ENCODE measurements around the gene PRM2.

The PRM2 gene, protein sequence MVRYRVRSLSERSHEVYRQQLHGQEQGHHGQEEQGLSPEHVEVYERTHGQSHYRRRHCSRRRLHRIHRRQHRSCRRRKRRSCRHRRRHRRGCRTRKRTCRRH

GRCh38 chr16:11276143-11276895 is at the start of gene PRM2:
PRM2 (minus strand) TSS chr16:11276480; CDS start chr16:11276370, 110 bp downstream.
- Histone ChIP-seq H3K36me3 (ENCODE audit: insufficient read depth, low read length) (no peaks in the 10 kb centered on the region), H3K27me3 (ENCODE audit: insufficient read depth, low read length) (no peaks in the 10 kb centered on the region), H3K4me3 (ENCODE audit: low read length) (no peak within 1 kb of the TSS), H3K9me3 (ENCODE audit: low read length) (peaks cover 2% of the 10 kb centered on the region), H3K4me1 (ENCODE audit: insufficient read depth, low read length) (peaks cover 10% of the 10 kb centered on the region), H2AFZ (ENCODE audit: low read depth, low read length) (no peak within 1 kb of the TSS)

DNA sequence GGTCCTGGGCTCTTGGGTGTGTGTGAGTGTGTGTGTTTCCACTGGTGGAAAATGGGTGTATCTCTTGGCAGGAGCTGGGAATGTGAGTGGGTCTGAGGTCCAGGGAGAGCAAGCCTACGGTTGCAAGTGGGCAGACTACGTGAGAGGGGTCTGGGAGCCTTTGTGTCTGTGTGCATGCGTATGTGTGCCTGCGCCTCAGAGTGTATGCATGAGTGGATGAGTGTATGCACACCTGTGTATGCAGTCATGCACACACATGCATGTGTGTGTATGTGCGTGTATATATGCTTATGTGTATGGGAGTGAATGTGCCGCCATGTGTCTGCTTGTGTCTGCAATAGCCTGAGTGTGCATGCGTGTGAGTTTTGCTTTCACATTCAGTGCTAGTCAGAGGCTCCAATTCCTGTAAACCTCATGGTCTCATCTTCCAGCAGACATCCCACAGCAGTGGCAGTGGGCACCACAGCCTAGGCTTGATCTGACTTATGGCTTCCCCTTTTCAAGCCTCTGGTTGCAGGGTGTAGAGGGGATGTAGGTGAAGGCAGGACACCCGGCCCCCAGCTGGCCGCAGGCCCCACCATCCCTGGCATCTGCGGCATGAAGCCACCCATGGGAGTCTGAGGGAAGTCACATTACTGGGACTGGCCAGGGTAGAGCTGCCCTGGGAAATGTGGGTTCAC is 49.3 kb upstream of the PRM2 start:
- H3K36me3 ChIP-seq (ENCODE audit: insufficient read depth, low read length) = no peaks in the 10 kb centered on the region
- no peak overlapping the region for H3K4me3 ChIP-seq (ENCODE audit: low read length)
- H3K9me3 ChIP-seq (ENCODE audit: low read length) = no peaks in the 10 kb centered on the region
- peaks cover 15% of the 10 kb centered on the region for H3K4me1 ChIP-seq (ENCODE audit: insufficient read depth, low read length)
- H3K27me3 ChIP-seq (ENCODE audit: insufficient read depth, low read length) = no peaks in the 10 kb centered on the region
- H2AFZ ChIP-seq (ENCODE audit: low read depth, low read length) = no peak overlapping the region

DNA sequence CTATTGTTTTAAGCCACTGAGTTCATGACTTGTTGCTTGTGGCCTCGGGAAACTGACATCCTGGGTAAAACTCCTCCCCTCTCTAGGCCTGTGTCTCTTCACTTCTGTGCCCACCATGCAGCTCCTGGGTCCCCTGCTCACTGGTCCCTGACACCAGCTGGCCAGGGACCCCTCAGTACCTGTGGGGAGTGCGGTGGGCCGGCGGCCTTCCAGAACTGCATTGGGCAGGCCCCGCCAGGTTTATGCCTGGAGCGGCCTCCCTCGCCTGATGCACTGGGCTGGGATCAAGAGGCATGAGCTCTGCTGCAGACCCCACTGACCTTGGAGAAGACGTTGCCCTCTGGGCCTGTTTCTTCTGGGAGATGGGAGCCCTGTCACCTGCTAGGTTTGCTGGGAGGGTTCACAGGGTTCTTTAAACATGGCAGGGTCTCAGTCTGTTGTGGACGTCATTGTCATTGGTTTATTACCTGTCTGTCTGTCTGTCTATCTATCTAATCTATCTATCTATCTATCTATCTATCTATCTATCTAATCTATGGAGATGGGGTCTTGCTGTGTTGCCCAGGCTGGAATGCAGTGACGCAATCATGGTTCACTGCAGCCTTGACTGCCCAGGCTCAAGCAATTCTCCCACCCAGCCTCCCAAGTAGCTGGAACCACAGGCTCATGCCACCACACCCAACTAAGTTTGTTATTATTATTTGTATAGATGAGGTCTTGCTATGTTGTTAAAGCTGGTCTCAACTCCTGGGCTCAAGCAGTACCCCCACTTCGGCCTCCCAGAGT is 47.5 kb upstream of the PRM2 start:
- Histone ChIP-seq H3K9me3 (ENCODE audit: low read length) (no peaks in the 10 kb centered on the region), H3K4me1 (ENCODE audit: insufficient read depth, low read length) (peaks cover 9% of the 10 kb centered on the region), H3K4me3 (ENCODE audit: low read length) (no peak overlapping the region), H3K36me3 (ENCODE audit: insufficient read depth, low read length) (no peaks in the 10 kb centered on the region), H3K27me3 (ENCODE audit: insufficient read depth, low read length) (no peaks in the 10 kb centered on the region), H2AFZ (ENCODE audit: low read depth, low read length) (no peak overlapping the region)

- no peaks in the 10 kb centered on the region for H3K9me3 ChIP-seq (ENCODE audit: low read length)
- H3K4me1 ChIP-seq (ENCODE audit: insufficient read depth, low read length) = no peaks in the 10 kb centered on the region
- H3K27me3 ChIP-seq (ENCODE audit: insufficient read depth, low read length) = no peaks in the 10 kb centered on the region
- H2AFZ ChIP-seq (ENCODE audit: low read depth, low read length) = no peak overlapping the region
- H3K36me3 ChIP-seq (ENCODE audit: insufficient read depth, low read length) = no peaks in the 10 kb centered on the region
- no peak overlapping the region for H3K4me3 ChIP-seq (ENCODE audit: low read length)
Observed at GRCh38 chr16:11322823-11323222, 46.5 kb upstream of the PRM2 start.

DNA sequence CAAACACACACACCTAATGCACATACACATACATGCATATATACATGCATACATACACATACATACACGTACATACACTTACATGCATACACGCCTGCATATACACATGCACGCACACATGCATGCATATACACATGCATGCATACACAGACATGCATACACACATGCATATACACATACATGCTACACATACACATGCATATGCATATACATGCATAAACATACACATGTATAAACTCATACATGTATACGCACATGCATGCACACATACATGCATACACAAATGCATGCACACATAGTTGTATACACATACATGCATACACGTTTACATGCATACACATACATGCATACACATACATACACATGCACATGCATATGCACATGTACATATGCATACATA is 45.4 kb upstream of the PRM2 start:
- no peaks in the 10 kb centered on the region for H3K9me3 ChIP-seq (ENCODE audit: low read length)
- H3K4me3 ChIP-seq (ENCODE audit: low read length) = no peak overlapping the region
- H3K36me3 ChIP-seq (ENCODE audit: insufficient read depth, low read length) = no peaks in the 10 kb centered on the region
- H3K4me1 ChIP-seq (ENCODE audit: insufficient read depth, low read length) = no peaks in the 10 kb centered on the region
- H2AFZ ChIP-seq (ENCODE audit: low read depth, low read length) = no peak overlapping the region
- H3K27me3 ChIP-seq (ENCODE audit: insufficient read depth, low read length) = no peaks in the 10 kb centered on the region

GRCh38 chr16:11320170-11320569 is 43.9 kb upstream of the PRM2 start:
- H3K36me3 ChIP-seq (ENCODE audit: insufficient read depth, low read length) = no peaks in the 10 kb centered on the region
- no peak overlapping the region for H3K4me3 ChIP-seq (ENCODE audit: low read length)
- peaks cover 12% of the 10 kb centered on the region for H3K4me1 ChIP-seq (ENCODE audit: insufficient read depth, low read length)
- no peaks in the 10 kb centered on the region for H3K9me3 ChIP-seq (ENCODE audit: low read length)
- H3K27me3 ChIP-seq (ENCODE audit: insufficient read depth, low read length) = no peaks in the 10 kb centered on the region
- no peak overlapping the region for H2AFZ ChIP-seq (ENCODE audit: low read depth, low read length)

DNA sequence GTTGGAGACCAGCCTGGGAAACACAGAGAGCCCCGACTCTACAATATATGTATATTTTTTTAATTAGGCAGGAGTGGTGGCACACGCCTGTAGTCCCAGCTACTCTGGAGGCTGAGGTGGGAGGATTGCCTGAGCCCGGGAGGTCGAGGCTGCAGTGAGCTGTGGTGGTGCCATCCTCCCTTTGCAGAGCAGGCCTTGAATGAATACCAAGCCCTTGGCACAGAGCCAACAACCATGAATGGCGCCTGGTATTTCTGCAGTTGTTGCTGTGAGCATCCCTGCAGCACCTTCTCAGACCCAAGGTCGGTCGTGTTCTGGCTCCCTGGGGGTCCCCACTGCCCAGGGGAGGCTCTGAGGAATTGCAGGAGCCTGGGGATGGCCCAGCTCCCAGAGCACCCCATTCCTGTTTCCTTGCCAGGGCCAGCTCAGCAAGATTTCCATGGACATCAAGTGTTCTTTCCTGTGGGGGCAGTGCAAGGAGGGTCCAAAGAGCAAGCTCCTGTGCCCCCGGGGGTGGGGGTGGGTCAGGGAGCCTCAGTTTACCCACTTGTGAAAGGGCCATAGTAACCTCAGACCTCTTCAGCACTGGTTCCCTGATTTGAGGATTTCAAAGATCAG is 43.4 kb upstream of the PRM2 start:
- peaks cover 16% of the 10 kb centered on the region for H3K4me1 ChIP-seq (ENCODE audit: insufficient read depth, low read length)
- no peak overlapping the region for H2AFZ ChIP-seq (ENCODE audit: low read depth, low read length)
- H3K36me3 ChIP-seq (ENCODE audit: insufficient read depth, low read length) = no peaks in the 10 kb centered on the region
- H3K4me3 ChIP-seq (ENCODE audit: low read length) = no peak overlapping the region
- H3K27me3 ChIP-seq (ENCODE audit: insufficient read depth, low read length) = no peaks in the 10 kb centered on the region
- no peaks in the 10 kb centered on the region for H3K9me3 ChIP-seq (ENCODE audit: low read length)

DNA sequence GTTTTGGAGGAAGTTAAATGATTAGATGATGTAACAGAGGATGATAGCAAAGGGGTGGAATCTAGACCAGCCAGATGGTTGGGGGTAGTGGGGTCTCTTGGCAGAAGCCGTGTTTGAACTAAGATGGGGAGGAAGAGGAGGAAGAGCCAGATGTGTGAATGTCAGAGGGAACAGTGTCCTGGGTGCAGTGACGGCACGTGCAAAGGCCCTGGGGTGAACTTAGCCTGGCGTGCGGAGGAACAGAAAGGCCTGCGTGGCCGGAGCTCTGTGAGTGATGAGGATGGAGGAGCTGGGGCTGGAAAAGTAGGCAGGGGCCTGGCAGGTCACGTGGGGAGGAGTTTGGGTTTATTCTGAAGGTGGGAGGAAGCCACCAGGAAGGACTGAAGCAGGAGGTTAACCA is 42.5 kb upstream of the PRM2 start:
- Histone ChIP-seq H3K27me3 (ENCODE audit: insufficient read depth, low read length) (no peaks in the 10 kb centered on the region), H2AFZ (ENCODE audit: low read depth, low read length) (no peak overlapping the region), H3K4me1 (ENCODE audit: insufficient read depth, low read length) (peaks cover 23% of the 10 kb centered on the region), H3K9me3 (ENCODE audit: low read length) (no peaks in the 10 kb centered on the region), H3K36me3 (ENCODE audit: insufficient read depth, low read length) (no peaks in the 10 kb centered on the region), H3K4me3 (ENCODE audit: low read length) (no peak overlapping the region)

GRCh38 chr16:11316331-11317015 is 40.2 kb upstream of the PRM2 start:
- Histone ChIP-seq H3K36me3 (ENCODE audit: insufficient read depth, low read length) (no peaks in the 10 kb centered on the region), H3K4me3 (ENCODE audit: low read length) (no peak overlapping the region), H3K27me3 (ENCODE audit: insufficient read depth, low read length) (no peaks in the 10 kb centered on the region), H3K9me3 (ENCODE audit: low read length) (no peaks in the 10 kb centered on the region), H3K4me1 (ENCODE audit: insufficient read depth, low read length) (peaks cover 38% of the 10 kb centered on the region), H2AFZ (ENCODE audit: low read depth, low read length) (no peak overlapping the region)

DNA sequence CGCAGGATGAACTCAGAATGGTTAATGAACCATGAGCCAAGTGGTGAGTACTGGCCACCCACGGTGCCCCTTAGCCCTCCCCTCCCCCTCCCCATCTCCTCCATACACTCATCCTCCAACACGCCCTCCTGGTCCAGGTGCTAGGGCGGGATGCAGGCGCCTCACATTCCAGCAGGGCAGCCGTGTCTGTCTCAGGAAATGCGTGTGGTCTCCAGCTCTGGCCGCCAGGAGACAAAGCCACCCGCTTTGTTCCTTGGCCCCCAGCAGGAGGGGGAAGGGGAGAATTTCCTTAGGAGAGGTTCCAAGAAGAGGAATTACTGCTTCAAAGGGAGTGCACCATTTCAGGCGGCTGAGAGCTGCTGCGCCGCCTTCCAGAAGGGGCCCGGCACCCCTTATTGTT is 39.2 kb upstream of the PRM2 start:
- peaks cover 38% of the 10 kb centered on the region for H3K4me1 ChIP-seq (ENCODE audit: insufficient read depth, low read length)
- no peaks in the 10 kb centered on the region for H3K36me3 ChIP-seq (ENCODE audit: insufficient read depth, low read length)
- H2AFZ ChIP-seq (ENCODE audit: low read depth, low read length) = no peak overlapping the region
- no peaks in the 10 kb centered on the region for H3K27me3 ChIP-seq (ENCODE audit: insufficient read depth, low read length)
- no peak overlapping the region for H3K4me3 ChIP-seq (ENCODE audit: low read length)
- no peaks in the 10 kb centered on the region for H3K9me3 ChIP-seq (ENCODE audit: low read length)

- H3K4me1 ChIP-seq (ENCODE audit: insufficient read depth, low read length) = peaks cover 38% of the 10 kb centered on the region
- no peaks in the 10 kb centered on the region for H3K36me3 ChIP-seq (ENCODE audit: insufficient read depth, low read length)
- no peak overlapping the region for H3K4me3 ChIP-seq (ENCODE audit: low read length)
- no peak overlapping the region for H2AFZ ChIP-seq (ENCODE audit: low read depth, low read length)
- H3K9me3 ChIP-seq (ENCODE audit: low read length) = no peaks in the 10 kb centered on the region
- H3K27me3 ChIP-seq (ENCODE audit: insufficient read depth, low read length) = no peaks in the 10 kb centered on the region
Observed at GRCh38 chr16:11314309-11314894, 38.1 kb upstream of the PRM2 start.

All from neuron (in vitro differentiated cells).